ENCODE measurements around the gene ZNF609.

ZNF609 gene

GRCh38 chr15:64503640-64504039 lies 43.3 kb downstream of the ZNF609 start:
- DNase-seq: no peak

GRCh38 chr15:64507293-64507802 lies 47.0 kb downstream of the ZNF609 start:
- no peak for DNase-seq

- DNase-seq: no peak
Observed at GRCh38 chr15:64507845-64508244, 47.5 kb downstream of the ZNF609 start.

- DNase-seq: no peak
Observed at GRCh38 chr15:64513823-64514222, 53.4 kb downstream of the ZNF609 start.

- no peak for DNase-seq
Observed at GRCh38 chr15:64515196-64515595, 54.8 kb downstream of the ZNF609 start.

- DNase-seq: no peak
Observed at GRCh38 chr15:64515825-64516224, 55.4 kb downstream of the ZNF609 start.

GRCh38 chr15:64519897-64520296 lies 59.5 kb downstream of the ZNF609 start:
- DNase-seq: no peak

GRCh38 chr15:64521201-64521600 lies 60.8 kb downstream of the ZNF609 start:
- DNase-seq: no peak

- DNase-seq: no peak
Observed at GRCh38 chr15:64521726-64522164, 61.4 kb downstream of the ZNF609 start.

GRCh38 chr15:64522226-64522823 lies 61.9 kb downstream of the ZNF609 start:
- no peak for DNase-seq

- no peak for DNase-seq
Observed at GRCh38 chr15:64523240-64523639, 62.9 kb downstream of the ZNF609 start.

GRCh38 chr15:64524778-64525177 lies 64.4 kb downstream of the ZNF609 start:
- DNase-seq: no peak

GRCh38 chr15:64525828-64526530 lies 65.6 kb downstream of the ZNF609 start:
- no peak for DNase-seq

- no peak for DNase-seq
Observed at GRCh38 chr15:64527263-64527984, 67.0 kb downstream of the ZNF609 start.

GRCh38 chr15:64528871-64529270 lies 68.5 kb downstream of the ZNF609 start:
- DNase-seq: no peak

- DNase-seq: no peak
Observed at GRCh38 chr15:64530472-64530871, 70.1 kb downstream of the ZNF609 start.

- DNase-seq: no peak
Observed at GRCh38 chr15:64530918-64531317, 70.5 kb downstream of the ZNF609 start.

GRCh38 chr15:64532521-64533315 lies 72.3 kb downstream of the ZNF609 start:
- no peak for DNase-seq

GRCh38 chr15:64535460-64536243 lies 75.3 kb downstream of the ZNF609 start:
- no peak for DNase-seq

GRCh38 chr15:64536244-64536836 lies 76.0 kb downstream of the ZNF609 start:
- no peak for DNase-seq

- DNase-seq: no peak
Observed at GRCh38 chr15:64542091-64542490, 81.7 kb downstream of the ZNF609 start.

- no peak for DNase-seq
Observed at GRCh38 chr15:64544450-64544849, 84.1 kb downstream of the ZNF609 start.

Measured in NCI-H1417 treated with DMSO at 0.1 percent for 48 hours (cell line).